IgD-negative memory B cell (primary cell): ENCODE measurements around the gene LRRC8A. TPM values are rescaled to one million over a fixed set of nuclear protein-coding genes. Genes with fewer than 3 reads are reported as not detected.
"Not testable (repeated sequence)": the region's sequence is repeated elsewhere in the genome, so short reads cannot be mapped to it uniquely, and the experiment has no call there.

Experiments
- H3K27ac Mint-ChIP-seq, 3 donors: one replicate each; pipeline ENCODE4 v1.8.0; 2020 to 2022; ENCODE audit warnings: mild to moderate bottlenecking in 3 of 3, mixed read lengths in 3 of 3, moderate library complexity in 1 of 3
- H3K27me3 Mint-ChIP-seq: one replicate; pipeline ENCODE4 v1.8.0; 2021; ENCODE audit warnings: mixed read lengths
- H3K36me3 Mint-ChIP-seq: one replicate; pipeline ENCODE4 v1.8.0; 2020; ENCODE audit warnings: mild to moderate bottlenecking, mixed read lengths
- H3K4me1 Mint-ChIP-seq, 3 donors: one replicate each; pipeline ENCODE4 v1.8.0; 2020 to 2022; ENCODE audit warnings: mixed read lengths in 3 of 3, mild to moderate bottlenecking in 1 of 3
- H3K4me3 Mint-ChIP-seq, 4 donors: one replicate each; pipeline ENCODE4 v1.8.0; 2020 to 2022; ENCODE audit warnings: mild to moderate bottlenecking in 4 of 4, mixed read lengths in 4 of 4, moderate library complexity in 3 of 4
- H3K9me3 Mint-ChIP-seq, 3 donors: one replicate each; pipeline ENCODE4 v1.8.0; 2020 to 2021; ENCODE audit warnings: mixed read lengths in 3 of 3, mild to moderate bottlenecking in 1 of 3
- polyA plus RNA-seq: library from polyadenylated mRNA; unstranded; fragments of 300-500 nt; fragmentation: Illumina TruSeq; gene quantifications from one replicate; pipeline ENCODE4 v1.2.3, GENCODE V29; 2021

Gene LRRC8A
- polyA plus RNA-seq, 1 donor from 2014 or later: 26.2 TPM

DNA sequence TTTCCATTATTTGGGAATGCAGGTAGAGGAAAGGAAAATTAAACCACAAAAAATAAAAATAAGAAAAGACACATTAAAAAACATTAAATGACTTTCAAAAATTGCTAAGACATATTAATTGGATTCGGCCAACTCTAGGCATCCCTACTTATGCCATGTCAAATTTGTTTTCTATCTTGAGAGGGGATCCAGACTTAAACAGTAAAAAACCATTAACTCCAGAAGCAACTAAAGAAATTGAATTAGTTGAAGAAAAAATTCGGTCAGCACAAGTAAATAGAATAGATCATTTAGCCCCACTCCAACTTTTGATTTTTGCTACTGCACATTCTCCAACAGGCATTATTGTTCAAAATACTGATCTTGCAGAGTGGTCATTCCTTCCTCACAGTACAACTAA lies 29.3 kb upstream of the LRRC8A start:
- H3K36me3 Mint-ChIP-seq, H3K4me3 Mint-ChIP-seq, H3K4me1 Mint-ChIP-seq, H3K27ac Mint-ChIP-seq, H3K27me3 Mint-ChIP-seq: not testable (repeated sequence)
- peaks cover 0 to 11% (median 6%) of the 10 kb centered on the region in 3 donors for H3K9me3 Mint-ChIP-seq

DNA sequence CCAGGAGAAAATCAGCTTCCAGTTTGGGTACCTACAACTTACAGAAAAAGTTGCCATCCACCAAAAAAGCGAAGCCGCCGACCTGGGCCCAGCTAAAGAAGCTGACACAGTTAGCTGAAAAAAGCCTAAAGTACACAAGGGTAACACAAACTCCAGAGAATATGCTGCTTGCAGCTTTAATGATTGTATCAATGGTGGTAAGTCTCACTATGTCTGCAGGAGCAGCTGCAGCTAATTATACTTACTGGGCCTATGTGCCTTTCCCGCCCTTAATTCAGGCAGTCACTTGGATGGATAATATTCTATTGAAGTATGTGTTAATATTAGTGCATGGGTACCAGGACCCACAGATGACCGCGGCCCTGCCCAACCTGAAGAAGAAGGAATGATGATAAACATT lies 27.5 kb upstream of the LRRC8A start:
- H3K4me3 Mint-ChIP-seq, H3K4me1 Mint-ChIP-seq, H3K36me3 Mint-ChIP-seq, H3K27me3 Mint-ChIP-seq, H3K27ac Mint-ChIP-seq: not testable (repeated sequence)
- H3K9me3 Mint-ChIP-seq: peaks cover 0 to 11% (median 6%) of the 10 kb centered on the region in 3 donors

DNA sequence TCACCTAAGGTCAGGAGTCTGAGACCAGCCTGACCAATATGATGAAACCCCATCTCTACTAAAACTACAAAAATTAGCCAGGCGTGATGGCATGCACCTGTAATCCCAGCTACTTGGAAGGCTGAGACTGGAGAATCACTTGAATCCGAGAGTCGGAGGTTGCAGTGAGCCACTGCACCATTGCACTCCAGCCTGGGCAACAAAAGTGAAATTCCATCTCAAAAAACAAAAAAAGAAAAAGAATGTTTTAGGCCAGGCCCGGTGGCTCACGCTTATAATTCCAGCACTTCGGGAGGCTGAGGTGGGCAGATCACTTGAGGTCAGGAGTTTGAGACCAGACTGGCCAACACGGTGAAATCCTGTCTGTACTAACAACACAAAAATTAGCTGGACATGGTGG lies 23.5 kb upstream of the LRRC8A start:
- H3K9me3 Mint-ChIP-seq, H3K27ac Mint-ChIP-seq, H3K27me3 Mint-ChIP-seq, H3K4me3 Mint-ChIP-seq, H3K4me1 Mint-ChIP-seq, H3K36me3 Mint-ChIP-seq: not testable (repeated sequence)

DNA sequence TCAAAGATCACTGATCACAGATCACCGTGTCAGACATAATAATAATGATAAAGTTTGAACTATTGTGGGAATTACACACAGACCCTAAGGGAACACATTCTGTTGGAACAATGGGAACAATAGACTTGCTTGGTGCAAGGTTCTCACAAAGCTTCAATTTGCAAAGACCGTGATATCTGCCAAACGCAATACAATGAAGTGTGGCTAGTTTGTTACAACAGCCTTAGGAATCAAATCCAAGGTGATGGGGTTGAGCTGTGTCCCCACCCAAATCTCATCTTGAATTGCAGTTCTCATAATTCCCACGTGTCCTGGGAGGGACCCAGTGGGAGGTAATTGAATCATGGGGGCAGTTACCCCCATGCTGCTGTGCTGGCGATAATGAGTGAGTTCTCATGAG lies 21.0 kb upstream of the LRRC8A start:
- H3K9me3 Mint-ChIP-seq: no peaks in the 10 kb centered on the region
- no peaks in the 10 kb centered on the region for H3K27me3 Mint-ChIP-seq
- H3K4me1 Mint-ChIP-seq: peaks cover 0 to 4% (median 4%) of the 10 kb centered on the region in 3 donors
- H3K36me3 Mint-ChIP-seq: no peaks in the 10 kb centered on the region
- peak overlapping the region in 1 of 3 donors; percentile 35 for H3K27ac Mint-ChIP-seq
- no peak overlapping the region for H3K4me3 Mint-ChIP-seq

DNA sequence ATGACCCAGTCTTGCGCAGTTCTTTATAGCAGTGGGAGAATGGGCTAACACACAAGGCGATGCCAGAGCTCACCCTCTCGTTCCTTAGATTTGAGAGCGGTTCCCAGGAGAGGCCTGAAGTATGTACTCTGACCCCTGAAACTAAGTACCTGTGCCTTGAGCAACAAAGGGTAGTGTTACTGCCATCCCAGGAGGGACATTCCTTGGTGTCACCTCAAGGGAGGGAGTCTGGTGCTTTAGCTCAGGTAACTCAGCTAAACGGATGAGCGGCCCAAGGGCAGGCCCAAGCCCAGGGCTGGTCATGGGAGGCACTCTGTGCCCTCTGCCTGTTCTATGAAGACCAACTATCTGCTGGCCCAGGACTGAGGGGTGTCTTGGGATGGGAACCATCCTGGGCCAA lies 20.4 kb upstream of the LRRC8A start:
- Mint-ChIP-seq H3K36me3 (no peaks in the 10 kb centered on the region), H3K4me3 (no peak overlapping the region), H3K27me3 (no peaks in the 10 kb centered on the region), H3K27ac (peak overlapping the region in 1 of 3 donors; percentile 78), H3K9me3 (no peaks in the 10 kb centered on the region), H3K4me1 (peaks cover 0 to 4% (median 4%) of the 10 kb centered on the region in 3 donors)

DNA sequence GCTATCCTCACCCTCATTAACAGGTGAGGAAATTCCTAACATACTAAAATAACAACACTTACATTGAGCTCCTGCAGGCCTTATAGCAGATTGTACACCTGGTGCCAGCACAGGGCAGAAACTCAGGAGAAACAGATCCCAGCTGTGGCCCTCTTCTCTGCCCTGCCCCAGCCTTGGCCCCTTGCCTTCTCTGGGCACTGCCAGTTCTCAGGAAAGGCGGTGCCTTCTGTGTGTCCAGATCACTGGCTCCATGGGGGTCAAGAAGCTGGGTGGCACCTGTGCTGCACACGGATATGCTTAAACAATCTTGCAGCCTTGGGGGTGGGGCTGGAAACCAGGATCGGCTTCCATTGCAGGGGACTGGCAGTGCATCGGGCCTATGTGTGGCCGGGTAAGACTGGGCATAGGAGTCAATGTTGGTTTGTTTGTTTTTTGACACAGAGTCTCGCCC lies 19.5 kb upstream of the LRRC8A start:
- Mint-ChIP-seq H3K27me3 (no peaks in the 10 kb centered on the region), H3K36me3 (no peaks in the 10 kb centered on the region), H3K27ac (peak overlapping the region in 1 of 3 donors; percentile 35)

GRCh38 chr9:128863647-128864046 lies 18.3 kb upstream of the LRRC8A start:
- H3K4me3 Mint-ChIP-seq: no peak overlapping the region
- H3K9me3 Mint-ChIP-seq: no peaks in the 10 kb centered on the region
- H3K27me3 Mint-ChIP-seq: no peaks in the 10 kb centered on the region
- peaks cover 2% of the 10 kb centered on the region for H3K36me3 Mint-ChIP-seq
- peak overlapping the region in 1 of 3 donors; percentile 59 for H3K27ac Mint-ChIP-seq
- H3K4me1 Mint-ChIP-seq: peaks cover 0 to 6% (median 4%) of the 10 kb centered on the region in 3 donors

More for the DNA sequence above, 19.5 kb upstream of the LRRC8A start:
- peaks cover 0 to 5% (median 4%) of the 10 kb centered on the region in 3 donors for H3K4me1 Mint-ChIP-seq
- no peak overlapping the region for H3K4me3 Mint-ChIP-seq
- H3K9me3 Mint-ChIP-seq: no peaks in the 10 kb centered on the region

DNA sequence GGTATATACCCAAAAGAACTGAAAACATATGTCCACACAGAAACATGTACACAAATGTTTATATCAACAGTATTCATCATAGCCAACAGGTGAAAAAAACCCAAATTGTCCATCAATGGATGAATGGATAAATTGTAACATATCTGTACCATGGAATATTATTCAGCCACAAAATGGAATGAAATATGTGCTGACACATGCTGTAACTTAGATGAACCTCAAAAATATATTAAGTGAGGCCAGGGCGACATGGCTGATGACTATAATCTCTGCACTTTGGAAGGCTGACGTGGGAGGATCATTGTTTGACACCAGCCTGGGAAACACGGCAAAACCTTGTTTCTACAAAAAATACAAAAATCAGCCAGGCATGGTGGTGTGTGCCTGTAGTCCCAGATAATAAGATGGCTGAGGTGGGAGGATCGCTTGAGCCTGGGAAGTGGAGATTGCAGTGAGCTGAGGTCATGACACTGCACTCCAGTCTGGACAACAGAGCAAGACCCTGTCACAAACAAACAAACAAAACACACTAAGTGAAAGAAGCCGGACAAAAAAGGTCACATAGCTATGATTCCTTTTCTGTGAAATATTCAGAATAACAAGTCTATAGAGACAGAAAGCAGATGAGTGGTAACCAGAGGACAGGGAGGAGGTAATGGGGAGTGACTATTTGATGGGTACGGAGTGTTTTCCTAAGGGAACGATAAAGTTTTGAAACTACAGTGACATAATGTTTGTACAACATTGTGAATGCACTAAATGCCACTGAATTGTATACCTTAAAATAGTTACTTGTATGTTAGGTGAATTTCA lies 11.6 kb upstream of the LRRC8A start:
- H3K4me1 Mint-ChIP-seq: peaks cover 0 to 2% (median 0%) of the 10 kb centered on the region in 3 donors
- H3K9me3 Mint-ChIP-seq: no peaks in the 10 kb centered on the region
- H3K27ac Mint-ChIP-seq: peak overlapping the region in 1 of 3 donors; percentile 35
- H3K27me3 Mint-ChIP-seq: no peaks in the 10 kb centered on the region
- peaks cover 5% of the 10 kb centered on the region for H3K36me3 Mint-ChIP-seq
- H3K4me3 Mint-ChIP-seq: no peak overlapping the region

GRCh38 chr9:128870941-128871265 lies 11.0 kb upstream of the LRRC8A start:
- H3K4me1 Mint-ChIP-seq, H3K9me3 Mint-ChIP-seq, H3K27me3 Mint-ChIP-seq, H3K36me3 Mint-ChIP-seq, H3K4me3 Mint-ChIP-seq: not testable (repeated sequence)
- H3K27ac Mint-ChIP-seq: peak overlapping the region in 1 of 3 donors; percentile 35

- H3K36me3 Mint-ChIP-seq: no peaks in the 10 kb centered on the region
- H3K27me3 Mint-ChIP-seq: no peaks in the 10 kb centered on the region
- peak overlapping the region in 2 of 4 donors; percentile 5 to 76 for H3K4me3 Mint-ChIP-seq
- H3K4me1 Mint-ChIP-seq: peaks cover 10 to 19% (median 16%) of the 10 kb centered on the region in 3 donors
- no peaks in the 10 kb centered on the region for H3K9me3 Mint-ChIP-seq
- H3K27ac Mint-ChIP-seq: peak overlapping the region in 2 of 3 donors; percentile 45 to 69
These were observed 4.1 kb upstream of the LRRC8A start for GRCh38 chr9:128877852-128878251.

DNA sequence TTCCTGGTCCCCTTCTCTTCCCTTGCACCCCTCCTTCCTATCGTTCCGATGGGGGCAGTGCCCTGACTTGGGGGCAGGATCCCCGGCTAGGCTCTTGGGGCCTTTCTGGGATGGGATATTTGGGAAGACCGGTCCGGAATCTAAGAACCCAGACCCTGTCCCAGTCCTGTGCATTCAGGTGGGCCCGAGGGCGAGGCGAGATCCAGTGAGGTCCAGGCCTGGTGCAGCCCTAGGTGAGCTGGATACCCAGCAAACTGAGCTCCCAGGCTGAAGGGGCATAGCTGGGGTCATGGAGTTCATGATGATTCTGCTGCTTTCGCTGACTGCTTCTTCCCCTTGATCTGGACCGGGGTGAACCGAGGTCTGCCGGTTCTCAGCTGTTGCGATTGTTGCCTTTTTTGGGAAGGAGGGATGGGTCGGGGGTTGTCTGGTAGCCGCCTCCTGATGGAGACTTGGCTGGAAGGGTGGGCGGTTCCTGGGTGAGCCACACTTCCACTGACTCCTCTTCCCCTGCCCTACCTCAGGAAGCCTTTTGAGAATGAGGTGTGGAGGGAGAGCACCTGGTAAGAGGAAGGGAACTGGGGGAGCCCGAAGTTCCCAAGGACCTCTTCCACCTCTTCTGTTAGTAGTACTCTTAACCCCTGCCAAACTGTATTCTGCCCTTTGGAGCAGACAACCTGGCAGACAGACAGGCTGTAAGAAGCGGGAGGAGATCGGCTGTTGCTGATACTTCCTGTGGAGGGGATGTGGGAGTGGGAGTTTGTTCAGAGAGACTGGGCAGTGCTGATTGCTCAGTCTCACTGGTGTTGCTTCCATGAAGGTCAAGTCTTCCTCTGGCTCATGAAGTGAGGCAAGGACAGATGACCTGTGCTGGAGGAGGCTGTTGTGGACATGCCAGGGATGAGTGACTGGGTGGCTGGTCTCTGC lies 1.0 kb downstream of the LRRC8A start:
- Mint-ChIP-seq H3K27me3 (no peaks in the 10 kb centered on the region), H3K4me3 (peak overlapping the region; percentile 91 to 97 (median 95)), H3K36me3 (peaks cover 3% of the 10 kb centered on the region), H3K9me3 (no peaks in the 10 kb centered on the region), H3K27ac (peak overlapping the region; percentile 83 to 97 (median 84)), H3K4me1 (peaks cover 27 to 46% (median 34%) of the 10 kb centered on the region in 3 donors)

- Mint-ChIP-seq H3K9me3 (no peaks in the 10 kb centered on the region), H3K27ac (peak overlapping the region in 2 of 3 donors; percentile 64 to 81), H3K36me3 (peaks cover 3% of the 10 kb centered on the region), H3K4me1 (peaks cover 32 to 44% (median 35%) of the 10 kb centered on the region in 3 donors), H3K4me3 (peak overlapping the region; percentile 17 to 97 (median 76)), H3K27me3 (no peaks in the 10 kb centered on the region)
These were observed 2.2 kb downstream of the LRRC8A start for GRCh38 chr9:128884164-128884563.

GRCh38 chr9:128885376-128885775 lies 3.4 kb downstream of the LRRC8A start:
- Mint-ChIP-seq H3K4me3 (peak overlapping the region in 1 of 4 donors; percentile 94), H3K9me3 (no peaks in the 10 kb centered on the region), H3K27ac (peak overlapping the region in 1 of 3 donors; percentile 58), H3K36me3 (peaks cover 3% of the 10 kb centered on the region), H3K4me1 (peaks cover 32 to 37% (median 35%) of the 10 kb centered on the region in 3 donors), H3K27me3 (no peaks in the 10 kb centered on the region)

GRCh38 chr9:128885798-128886197 lies 3.9 kb downstream of the LRRC8A start:
- H3K27me3 Mint-ChIP-seq: no peaks in the 10 kb centered on the region
- H3K4me1 Mint-ChIP-seq: peaks cover 29 to 34% (median 32%) of the 10 kb centered on the region in 3 donors
- peaks cover 3% of the 10 kb centered on the region for H3K36me3 Mint-ChIP-seq
- H3K9me3 Mint-ChIP-seq: no peaks in the 10 kb centered on the region
- peak overlapping the region in 2 of 4 donors; percentile 54 to 94 for H3K4me3 Mint-ChIP-seq
- peak overlapping the region in 2 of 3 donors; percentile 58 to 62 for H3K27ac Mint-ChIP-seq
